ENCODE data around the gene GPR146.
"Not testable (repeated sequence)": the region's sequence is repeated elsewhere in the genome, so short reads cannot be mapped to it uniquely, and the experiment has no call there.

GPR146 gene

DNA sequence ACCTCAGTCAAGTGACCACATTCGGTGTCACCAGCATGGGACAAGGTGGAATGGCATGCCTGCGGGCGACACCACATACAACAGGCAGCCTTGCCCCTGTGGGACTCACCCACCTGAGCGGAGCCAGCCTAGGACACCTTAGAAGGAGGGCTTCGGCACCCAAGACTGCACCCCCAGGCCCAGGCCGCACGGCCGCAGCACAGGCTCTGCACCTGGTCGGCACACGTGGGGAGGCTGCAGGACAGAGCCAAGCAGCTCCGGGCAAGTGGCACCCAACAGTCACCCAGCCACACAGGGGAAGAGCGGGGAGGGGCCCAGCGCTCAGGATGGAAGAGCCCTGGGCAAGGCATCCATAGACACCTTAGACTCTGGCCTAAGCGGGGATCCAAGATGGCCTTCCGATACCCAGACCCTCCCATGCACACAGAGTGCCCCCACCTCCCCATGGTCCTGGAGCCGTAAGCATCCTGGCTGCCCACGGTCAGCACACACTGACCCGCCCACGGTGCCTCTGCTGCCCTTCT, 27.4 kb downstream of the GPR146 start:
- Histone ChIP-seq H3K9ac (ENCODE audit: low read length) (no peak overlapping the region), H3K27ac (ENCODE audit: low read depth, low read length, poor library complexity, severe bottlenecking) (no peak overlapping the region), H3K36me3 (ENCODE audit: insufficient read depth, low read length) (no peaks in the 10 kb centered on the region), H3K4me3 (ENCODE audit: low read depth, low read length, poor library complexity, severe bottlenecking) (no peak overlapping the region), H3F3A (ENCODE audit: insufficient read depth, low read length) (no peaks in the 10 kb centered on the region), H3K4me2 (ENCODE audit: low read length) (no peak overlapping the region), H2AFZ (ENCODE audit: low read length) (no peak overlapping the region), H4K20me1 (ENCODE audit: insufficient read depth, low read length) (no peaks in the 10 kb centered on the region), H3K9me3 (ENCODE audit: low read length) (no peaks in the 10 kb centered on the region), H3K4me1 (ENCODE audit: insufficient read depth, low read length, severe bottlenecking) (no peaks in the 10 kb centered on the region), H3K79me2 (ENCODE audit: insufficient read depth, low read length) (no peaks in the 10 kb centered on the region), H3K27me3 (ENCODE audit: insufficient read depth, low read length) (no peaks in the 10 kb centered on the region), H3K9me2 (ENCODE audit: low read depth, low read length) (no peaks in the 10 kb centered on the region)
- TF ChIP-seq EZH2 (IDR thresholded peaks at IDR 0.05; ENCODE audit: borderline replicate concordance, low read length): no peak
- no peak for TF ChIP-seq CTCF (IDR thresholded peaks at IDR 0.05; ENCODE audit: low read length)

DNA sequence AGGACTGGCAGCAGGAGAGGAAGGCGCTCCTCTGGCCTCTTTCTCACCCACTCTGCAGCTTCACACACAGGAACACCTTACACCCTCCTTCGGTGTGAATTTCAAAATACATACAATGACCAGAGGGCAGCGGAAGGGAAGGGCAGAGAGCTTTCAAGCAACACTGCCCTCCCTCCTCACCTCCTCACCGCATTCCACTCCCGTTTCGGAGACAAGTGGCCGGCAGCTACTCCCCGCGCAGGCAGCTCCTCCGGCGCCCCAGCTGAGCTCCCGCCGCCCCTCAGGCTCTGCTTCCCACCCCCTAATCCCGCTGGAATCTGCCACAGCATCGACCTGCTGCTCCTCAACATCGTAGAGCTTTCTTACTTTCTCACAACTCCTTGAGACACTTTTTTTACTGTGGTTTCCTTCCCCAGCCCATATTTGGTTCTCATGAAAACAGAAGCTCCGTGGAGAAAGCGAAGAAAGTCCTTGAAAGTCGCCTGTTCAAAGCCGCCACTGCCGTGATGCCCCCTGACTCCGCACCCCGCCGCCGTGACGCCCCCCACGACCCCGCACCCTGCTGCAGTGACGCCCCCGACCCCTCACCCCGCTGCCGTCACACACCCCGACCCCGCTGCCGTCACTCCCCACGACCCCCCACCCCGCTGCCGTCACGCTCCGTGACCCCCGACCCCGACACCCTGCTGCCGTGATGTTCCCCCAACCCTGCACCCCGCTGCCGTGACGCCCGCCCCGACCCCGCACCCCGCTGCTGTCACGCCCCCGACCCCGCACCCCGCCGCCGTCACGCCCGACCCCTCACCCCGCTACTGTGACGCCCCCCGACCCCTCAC, 29.0 kb downstream of the GPR146 start:
- Histone ChIP-seq H3K9me2 (ENCODE audit: low read depth, low read length) (no peaks in the 10 kb centered on the region), H3K4me1 (ENCODE audit: insufficient read depth, low read length, severe bottlenecking) (no peaks in the 10 kb centered on the region), H3K36me3 (ENCODE audit: insufficient read depth, low read length) (no peaks in the 10 kb centered on the region), H3K4me3 (ENCODE audit: low read depth, low read length, poor library complexity, severe bottlenecking) (no peak overlapping the region), H4K20me1 (ENCODE audit: insufficient read depth, low read length) (no peaks in the 10 kb centered on the region), H3K79me2 (ENCODE audit: insufficient read depth, low read length) (no peaks in the 10 kb centered on the region), H2AFZ (ENCODE audit: low read length) (no peak overlapping the region), H3F3A (ENCODE audit: insufficient read depth, low read length) (no peaks in the 10 kb centered on the region), H3K9ac (ENCODE audit: low read length) (no peak overlapping the region), H3K9me3 (ENCODE audit: low read length) (no peaks in the 10 kb centered on the region), H3K4me2 (ENCODE audit: low read length) (no peak overlapping the region), H3K27me3 (ENCODE audit: insufficient read depth, low read length) (no peaks in the 10 kb centered on the region), H3K27ac (ENCODE audit: low read depth, low read length, poor library complexity, severe bottlenecking) (no peak overlapping the region)
- TF ChIP-seq EZH2 (IDR thresholded peaks at IDR 0.05; ENCODE audit: borderline replicate concordance, low read length) (no peak), CTCF (IDR thresholded peaks at IDR 0.05; ENCODE audit: low read length) (no peak)

- not testable (repeated sequence) for H3K36me3 ChIP-seq (ENCODE audit: insufficient read depth, low read length); H4K20me1 ChIP-seq (ENCODE audit: insufficient read depth, low read length); H3K27me3 ChIP-seq (ENCODE audit: insufficient read depth, low read length); H3K27ac ChIP-seq (ENCODE audit: low read depth, low read length, poor library complexity, severe bottlenecking); H2AFZ ChIP-seq (ENCODE audit: low read length); H3K4me3 ChIP-seq (ENCODE audit: low read depth, low read length, poor library complexity, severe bottlenecking); H3K4me2 ChIP-seq (ENCODE audit: low read length); H3K4me1 ChIP-seq (ENCODE audit: insufficient read depth, low read length, severe bottlenecking); H3K79me2 ChIP-seq (ENCODE audit: insufficient read depth, low read length); H3F3A ChIP-seq (ENCODE audit: insufficient read depth, low read length); H3K9ac ChIP-seq (ENCODE audit: low read length); H3K9me3 ChIP-seq (ENCODE audit: low read length); H3K9me2 ChIP-seq (ENCODE audit: low read depth, low read length)
Observed at GRCh38 chr7:1074018-1074417, 29.7 kb downstream of the GPR146 start.
